HCT116 (cell line): ENCODE results near the gene BTD.

Source experiments
- CEBPB ChIP-seq: IDR thresholded peaks from 2 replicates; pipeline ENCODE4 v1.6.1; 2012; ENCODE audit warnings: low read depth
- EZH2 ChIP-seq: fragments of 200-600 bp; sonication (generic); IDR thresholded peaks from 2 replicates; pipeline ENCODE4 v1.6.1; 2017; ENCODE audit warnings: antibody characterized with exemption, mixed run types
- POLR2A ChIP-seq: IDR thresholded peaks from 2 replicates; pipeline ENCODE4 v1.7.0; 2011; ENCODE audit warnings: borderline replicate concordance; ENCODE audit not compliant: insufficient read depth, insufficient read length; ENCODE audit errors: extremely low read depth
- YY1 ChIP-seq: IDR thresholded peaks from 2 replicates; pipeline ENCODE4 v1.6.1; 2011; ENCODE audit warnings: low read length, low read depth, moderate library complexity, mild to moderate bottlenecking; ENCODE audit not compliant: insufficient replicate concordance; ENCODE audit errors: extremely low read depth
- TF ChIP-seq, protein P1 (sequence below), 3 experiments: fragments of 200-600 bp in 1 of 3; sonication (generic) in 1 of 3; IDR thresholded peaks in 2 of 3; conservative IDR thresholded peaks in 1 of 3; 2 replicates each; pipeline ENCODE4 v1.5.1; 2012 to 2017; ENCODE audit warnings: low read depth in 2 of 3, low read length in 2 of 3, antibody characterized with exemption in 1 of 3, borderline replicate concordance in 1 of 3, control low read depth in 1 of 3, mild to moderate bottlenecking in 1 of 3, mixed read lengths in 1 of 3, mixed run types in 1 of 3, moderate library complexity in 1 of 3; ENCODE audit not compliant: insufficient read depth in 1 of 3
- TF ChIP-seq, protein P2 (sequence below): IDR thresholded peaks from 2 replicates; pipeline ENCODE4 v1.6.1; 2012

DNA sequence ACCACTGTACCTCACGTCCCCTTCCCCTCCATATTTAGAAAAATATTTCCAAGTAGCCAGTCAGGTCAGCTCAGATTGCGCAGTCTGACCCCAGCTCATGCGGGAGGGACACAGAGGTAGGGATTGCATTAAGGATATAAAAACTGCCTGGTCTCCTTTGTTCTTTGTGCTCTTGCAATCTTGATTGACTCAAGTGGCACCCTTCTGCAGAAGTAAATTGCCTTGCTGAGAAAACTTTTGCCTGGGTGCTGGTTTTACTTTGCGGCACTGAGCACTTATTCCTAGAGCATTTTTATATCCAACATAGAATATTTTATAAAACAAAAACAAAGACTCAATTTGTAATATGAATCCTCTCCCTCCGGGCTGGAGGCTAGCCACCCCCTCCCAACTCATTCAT lies 54.8 kb downstream of the BTD start:
- TF ChIP-seq YY1 (no peak), EZH2 (no peak), POLR2A (no peak), CEBPB (no peak)
- TF ChIP-seq, protein P1, sequence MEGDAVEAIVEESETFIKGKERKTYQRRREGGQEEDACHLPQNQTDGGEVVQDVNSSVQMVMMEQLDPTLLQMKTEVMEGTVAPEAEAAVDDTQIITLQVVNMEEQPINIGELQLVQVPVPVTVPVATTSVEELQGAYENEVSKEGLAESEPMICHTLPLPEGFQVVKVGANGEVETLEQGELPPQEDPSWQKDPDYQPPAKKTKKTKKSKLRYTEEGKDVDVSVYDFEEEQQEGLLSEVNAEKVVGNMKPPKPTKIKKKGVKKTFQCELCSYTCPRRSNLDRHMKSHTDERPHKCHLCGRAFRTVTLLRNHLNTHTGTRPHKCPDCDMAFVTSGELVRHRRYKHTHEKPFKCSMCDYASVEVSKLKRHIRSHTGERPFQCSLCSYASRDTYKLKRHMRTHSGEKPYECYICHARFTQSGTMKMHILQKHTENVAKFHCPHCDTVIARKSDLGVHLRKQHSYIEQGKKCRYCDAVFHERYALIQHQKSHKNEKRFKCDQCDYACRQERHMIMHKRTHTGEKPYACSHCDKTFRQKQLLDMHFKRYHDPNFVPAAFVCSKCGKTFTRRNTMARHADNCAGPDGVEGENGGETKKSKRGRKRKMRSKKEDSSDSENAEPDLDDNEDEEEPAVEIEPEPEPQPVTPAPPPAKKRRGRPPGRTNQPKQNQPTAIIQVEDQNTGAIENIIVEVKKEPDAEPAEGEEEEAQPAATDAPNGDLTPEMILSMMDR (IDR thresholded peaks at IDR 0.05 in 2 of 3, conservative IDR thresholded peaks at IDR 0.05 in 1 of 3; ENCODE audit: borderline replicate concordance in 1 of 3, insufficient read depth in 1 of 3, low read depth in 2 of 3, low read length in 2 of 3): no peak
- TF ChIP-seq, protein P2, sequence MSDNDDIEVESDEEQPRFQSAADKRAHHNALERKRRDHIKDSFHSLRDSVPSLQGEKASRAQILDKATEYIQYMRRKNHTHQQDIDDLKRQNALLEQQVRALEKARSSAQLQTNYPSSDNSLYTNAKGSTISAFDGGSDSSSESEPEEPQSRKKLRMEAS: no peak
